ENCODE measurements around the gene TMPRSS6. TPM values are rescaled to one million over a fixed set of nuclear protein-coding genes. Genes with fewer than 3 reads are reported as not detected.

TMPRSS6 gene
- polyA plus RNA-seq, 1 donor: not detected

GRCh38 chr22:37115032-37115431 lies 5.5 kb upstream of the TMPRSS6 start:
- no peak for DNase-seq

GRCh38 chr22:37113757-37114156 lies 4.2 kb upstream of the TMPRSS6 start:
- DNase-seq: no peak

- DNase-seq: no peak
Measured at GRCh38 chr22:37112084-37112728, 2.7 kb upstream of the TMPRSS6 start.

- no peak for DNase-seq
Measured at GRCh38 chr22:37111156-37111717, 1.7 kb upstream of the TMPRSS6 start.

- DNase-seq: no peak
Measured at GRCh38 chr22:37107816-37108621, 1.5 kb downstream of the TMPRSS6 start.

- no peak for DNase-seq
Measured at GRCh38 chr22:37105990-37106389, 3.5 kb downstream of the TMPRSS6 start.

- no peak for DNase-seq
Measured at GRCh38 chr22:37105154-37105553, 4.4 kb downstream of the TMPRSS6 start.

GRCh38 chr22:37103656-37104452 lies 5.7 kb downstream of the TMPRSS6 start:
- no peak for DNase-seq

- DNase-seq: no peak
Measured at GRCh38 chr22:37103151-37103550, 6.4 kb downstream of the TMPRSS6 start.

- DNase-seq: no peak
Measured at GRCh38 chr22:37101311-37102066, 8.0 kb downstream of the TMPRSS6 start.

- DNase-seq: no peak
Measured at GRCh38 chr22:37100589-37101127, 8.9 kb downstream of the TMPRSS6 start.

- DNase-seq: no peak
Measured at GRCh38 chr22:37098976-37099591, 10.4 kb downstream of the TMPRSS6 start.

- no peak for DNase-seq
Measured at GRCh38 chr22:37097346-37097745, 12.2 kb downstream of the TMPRSS6 start.

- no peak for DNase-seq
Measured at GRCh38 chr22:37095113-37095512, 14.4 kb downstream of the TMPRSS6 start.

- DNase-seq: no peak
Measured at GRCh38 chr22:37094239-37094638, 15.3 kb downstream of the TMPRSS6 start.

GRCh38 chr22:37092997-37093396 lies 16.5 kb downstream of the TMPRSS6 start:
- DNase-seq: no peak

GRCh38 chr22:37091994-37092393 lies 17.5 kb downstream of the TMPRSS6 start:
- no peak for DNase-seq

GRCh38 chr22:37090920-37091695 lies 18.4 kb downstream of the TMPRSS6 start:
- no peak for DNase-seq

- DNase-seq: no peak
Measured at GRCh38 chr22:37089434-37089833, 20.1 kb downstream of the TMPRSS6 start.

- DNase-seq: no peak
Measured at GRCh38 chr22:37088750-37089408, 20.6 kb downstream of the TMPRSS6 start.
